CD14-positive monocyte (primary cell): Measurements from ENCODE around the gene SASH3. TPM values are rescaled to one million over a fixed set of nuclear protein-coding genes. Genes with fewer than 3 reads are reported as not detected.

Experiments
- DNase-seq, 3 donors: peaks; one replicate each; pipeline ENCODE4 v3.0.0-alpha.2; 2011 to 2022
- H2AFZ ChIP-seq: 2 replicates; pipeline ENCODE4 v1.6.0; 2012; ENCODE audit warnings: mild to moderate bottlenecking, low read depth, low read length, inconsistent platforms; ENCODE audit not compliant: insufficient read depth, poor library complexity, severe bottlenecking
- H3K27ac ChIP-seq, 2 donors: 1 replicate in 1 of 2; 2 replicates in 1 of 2; pipeline ENCODE4 v1.5.1; 2012 to 2013; ENCODE audit warnings: low read length in 2 of 2, control low read depth in 1 of 2, inconsistent platforms in 1 of 2, low read depth in 1 of 2, mild to moderate bottlenecking in 1 of 2
- H3K27me3 ChIP-seq, 2 donors: one replicate each; pipeline versions ENCODE4 v1.6.0 to v1.6.1; 2011 to 2013; ENCODE audit warnings: low read length in 2 of 2; ENCODE audit not compliant: control insufficient read depth in 2 of 2, insufficient read depth in 2 of 2
- H3K36me3 ChIP-seq, 2 donors: replicated peaks in 1 of 2; 1 replicate in 1 of 2; 2 replicates in 1 of 2; pipeline versions ENCODE4 v1.5.1 to v1.6.1; 2012 to 2013; ENCODE audit warnings: low read length in 2 of 2, control low read depth in 1 of 2, inconsistent platforms in 1 of 2, mild to moderate bottlenecking in 1 of 2; ENCODE audit not compliant: insufficient read depth in 2 of 2, control insufficient read depth in 1 of 2
- H3K4me1 ChIP-seq, 2 donors: 1 replicate in 1 of 2; 2 replicates in 1 of 2; pipeline versions ENCODE4 v1.5.1 to v1.6.1; 2012 to 2013; ENCODE audit warnings: low read length in 2 of 2, control low read depth in 1 of 2, inconsistent platforms in 1 of 2, mild to moderate bottlenecking in 1 of 2, moderate library complexity in 1 of 2; ENCODE audit not compliant: insufficient read depth in 2 of 2, control insufficient read depth in 1 of 2
- H3K4me2 ChIP-seq: replicated peaks from 2 replicates; pipeline ENCODE3; 2012; ENCODE audit warnings: low read length, moderate library complexity, mild to moderate bottlenecking; ENCODE audit not compliant: poor library complexity, severe bottlenecking; ENCODE audit errors: extremely low read depth
- H3K4me3 ChIP-seq, 3 experiments: fragments of 200-600 bp in 1 of 3; sonication (generic) in 1 of 3; replicated peaks in 1 of 3; 1 replicate in 2 of 3; 2 replicates in 1 of 3; pipeline ENCODE4 v1.5.1; 2011 to 2013; ENCODE audit warnings: low read length in 3 of 3, mild to moderate bottlenecking in 3 of 3, control low read depth in 2 of 3, low read depth in 2 of 3, inconsistent platforms in 1 of 3, moderate library complexity in 1 of 3
- H3K79me2 ChIP-seq: 2 replicates; pipeline ENCODE4 v1.6.0; 2012; ENCODE audit warnings: mild to moderate bottlenecking, control low read depth, inconsistent platforms, low read length, moderate library complexity; ENCODE audit not compliant: insufficient read depth
- H3K9ac ChIP-seq: 2 replicates; pipeline ENCODE4 v1.6.0; 2017; ENCODE audit warnings: low read length, mild to moderate bottlenecking; ENCODE audit not compliant: insufficient read depth, poor library complexity, severe bottlenecking
- H3K9me3 ChIP-seq, 2 donors: replicated peaks in 1 of 2; 1 replicate in 1 of 2; 2 replicates in 1 of 2; pipeline versions ENCODE4 v1.5.1 to v1.6.1; 2012 to 2013; ENCODE audit warnings: low read length in 2 of 2, control low read depth in 1 of 2; ENCODE audit not compliant: control insufficient read depth in 1 of 2, insufficient read depth in 1 of 2
- H4K20me1 ChIP-seq: 2 replicates; pipeline ENCODE4 v1.6.0; 2012; ENCODE audit warnings: mild to moderate bottlenecking, low read length, control low read depth, moderate library complexity; ENCODE audit not compliant: insufficient read depth
- H3K27ac Mint-ChIP-seq, 7 donors: one replicate each; pipeline ENCODE4 v1.8.0; 2020; ENCODE audit warnings: mild to moderate bottlenecking in 7 of 7, mixed read lengths in 7 of 7, moderate library complexity in 6 of 7, inconsistent platforms in 2 of 7
- H3K27me3 Mint-ChIP-seq, 3 donors: one replicate each; pipeline ENCODE4 v1.8.0; 2021 to 2022; ENCODE audit warnings: low read depth in 3 of 3, mild to moderate bottlenecking in 3 of 3, mixed read lengths in 3 of 3, moderate library complexity in 3 of 3, inconsistent platforms in 1 of 3
- H3K36me3 Mint-ChIP-seq, 2 donors: one replicate each; pipeline ENCODE4 v1.8.0; 2020; ENCODE audit warnings: mixed read lengths in 2 of 2, inconsistent platforms in 1 of 2, mild to moderate bottlenecking in 1 of 2
- H3K4me1 Mint-ChIP-seq: one replicate; pipeline ENCODE4 v1.8.0; 2020; ENCODE audit warnings: mild to moderate bottlenecking, mixed read lengths
- H3K4me3 Mint-ChIP-seq, 2 donors: one replicate each; pipeline ENCODE4 v1.8.0; 2020; ENCODE audit warnings: mild to moderate bottlenecking in 2 of 2, mixed read lengths in 2 of 2, moderate library complexity in 1 of 2
- H3K9me3 Mint-ChIP-seq, 7 donors: one replicate each; pipeline ENCODE4 v1.8.0; 2020 to 2022; ENCODE audit warnings: mixed read lengths in 7 of 7, mild to moderate bottlenecking in 6 of 7, moderate library complexity in 6 of 7, inconsistent platforms in 2 of 7
- CTCF ChIP-seq: fragments of 200-600 bp; IDR thresholded peaks from one replicate; pipeline ENCODE4 v1.8.0; 2022; ENCODE audit warnings: antibody characterized with exemption, mild to moderate bottlenecking
- WGBS: methylation state at CpG from one replicate; pipeline ENCODE4 v1.1.5; 2013; ENCODE audit warnings: missing lambda C conversion rate; ENCODE audit not compliant: insufficient coverage; 5-methylcytosine and 5-hydroxymethylcytosine counted together
- intact Hi-C, 2 donors: fragments of 100-400 bp; cut with micrococcal nuclease; formaldehyde crosslinking; loops; one replicate each; pipeline versions ENCODE4 v1.15.0 to v1.15.1; 2023
- polyA plus RNA-seq, 3 donors: library from polyadenylated mRNA; depleted of rRNA in 1 of 3; unstranded in 2 of 3; stranded (reverse) in 1 of 3; fragments of 300-500 nt in 2 of 3; fragments of >200 nt in 1 of 3; fragmentation: Illumina TruSeq in 2 of 3; gene quantifications; 1 replicate in 2 of 3; 2 replicates in 1 of 3; pipeline ENCODE4 v1.2.3, GENCODE V29; 2012 to 2021

SASH3 gene
- polyA plus RNA-seq, 3 donors = 127 to 272 (median 179) TPM

- no peak overlapping the region for H3K4me3 Mint-ChIP-seq
- Histone ChIP-seq H2AFZ (no peak overlapping the region), H3K4me3 (no peak overlapping the region), H3K79me2 (no peaks in the 10 kb centered on the region), H4K20me1 (no peaks in the 10 kb centered on the region), H3K4me1 (peaks cover 50 to 55% of the 10 kb centered on the region in 2 donors), H3K9me3 (no peaks in the 10 kb centered on the region), H3K27me3 (no peaks in the 10 kb centered on the region), H3K36me3 (no peaks in the 10 kb centered on the region), H3K27ac (peak overlapping the region; percentile 90 to 91), H3K9ac (no peak overlapping the region), H3K4me2 (no peak overlapping the region)
- WGBS = no CpG with 5 or more reads among the region's 6 CpGs
- intact Hi-C loops = no loop called here
- no peak for TF ChIP-seq CTCF
- H3K4me1 Mint-ChIP-seq = peaks cover 52% of the 10 kb centered on the region
- DNase-seq = no peak
- H3K9me3 Mint-ChIP-seq = peaks cover 0 to 4% (median 0%) of the 10 kb centered on the region in 7 donors
- peaks cover 0 to 12% (median 0%) of the 10 kb centered on the region in 3 donors for H3K27me3 Mint-ChIP-seq
- no peaks in the 10 kb centered on the region for H3K36me3 Mint-ChIP-seq
- peak overlapping the region in 6 of 7 donors; percentile 93 to 98 (median 96) for H3K27ac Mint-ChIP-seq
Measured at GRCh38 chrX:129760981-129761380, 18.8 kb upstream of the SASH3 start.

- Mint-ChIP-seq H3K9me3 (peaks cover 0 to 4% (median 0%) of the 10 kb centered on the region in 7 donors), H3K27me3 (peaks cover 0 to 12% (median 0%) of the 10 kb centered on the region in 3 donors), H3K4me3 (no peak overlapping the region), H3K4me1 (peaks cover 47% of the 10 kb centered on the region), H3K27ac (peak overlapping the region in 1 of 7 donors; percentile 11), H3K36me3 (no peaks in the 10 kb centered on the region)
- H3K4me1 ChIP-seq = peaks cover 44 to 49% of the 10 kb centered on the region in 2 donors
- H3K27me3 ChIP-seq = no peaks in the 10 kb centered on the region
- H3K4me2 ChIP-seq = no peak overlapping the region
- no peak overlapping the region for H3K4me3 ChIP-seq
- no peaks in the 10 kb centered on the region for H3K9me3 ChIP-seq
- no peak overlapping the region for H3K27ac ChIP-seq
- no peaks in the 10 kb centered on the region for H3K79me2 ChIP-seq
- WGBS = no CpG with 5 or more reads among the region's 4 CpGs
- intact Hi-C loops = no loop called here
- no peak for DNase-seq
- no peak for TF ChIP-seq CTCF
- H3K36me3 ChIP-seq = no peaks in the 10 kb centered on the region
- H4K20me1 ChIP-seq = no peaks in the 10 kb centered on the region
- H3K9ac ChIP-seq = no peak overlapping the region
- H2AFZ ChIP-seq = no peak overlapping the region
Measured at GRCh38 chrX:129761596-129761995, 18.2 kb upstream of the SASH3 start.
